Dermis microvascular lymphatic vessel endothelial cell (primary cell): ENCODE data around the gene NUBPL. TPM values are rescaled to one million over a fixed set of nuclear protein-coding genes. Genes with fewer than 3 reads are reported as not detected.
"Not testable (repeated sequence)": the region's sequence is repeated elsewhere in the genome, so short reads cannot be mapped to it uniquely, and the experiment has no call there.

Experiments used
- DNase-seq, 2 donors: peaks; one replicate each; pipeline versions ENCODE4 v3.0.0 to v3.0.0-alpha.2; 2010; ENCODE audit warnings: low read depth in 2 of 2
- total RNA-seq: library from RNA; depleted of rRNA; stranded (reverse); fragments of >200 nt; gene quantifications from 2 replicates; pipeline ENCODE4 v1.2.1, GENCODE V29; 2014

Gene NUBPL
- total RNA-seq, 1 donor from 2014 or later: 4.7 TPM

GRCh38 chr14:31672709-31673108, 111.5 kb downstream of the NUBPL start:
- no peak for DNase-seq

GRCh38 chr14:31677052-31677451, 115.8 kb downstream of the NUBPL start:
- DNase-seq: no peak

- DNase-seq: no peak
Measured at GRCh38 chr14:31677630-31678029, 116.4 kb downstream of the NUBPL start.

- no peak for DNase-seq
Measured at GRCh38 chr14:31678421-31679249, 117.4 kb downstream of the NUBPL start.

- no peak for DNase-seq
Measured at GRCh38 chr14:31682768-31683167, 121.6 kb downstream of the NUBPL start.

GRCh38 chr14:31687726-31688125, 126.5 kb downstream of the NUBPL start:
- no peak for DNase-seq

- no peak for DNase-seq
Measured at GRCh38 chr14:31690056-31690455, 128.9 kb downstream of the NUBPL start.

- no peak for DNase-seq
Measured at GRCh38 chr14:31692376-31692781, 131.2 kb downstream of the NUBPL start.

GRCh38 chr14:31696378-31696777, 135.2 kb downstream of the NUBPL start:
- no peak for DNase-seq

GRCh38 chr14:31699809-31700208, 138.6 kb downstream of the NUBPL start:
- no peak for DNase-seq

- DNase-seq: no peak
Measured at GRCh38 chr14:31700282-31701074, 139.3 kb downstream of the NUBPL start.

GRCh38 chr14:31702130-31702529, 140.9 kb downstream of the NUBPL start:
- DNase-seq: no peak

- DNase-seq: no peak
Measured at GRCh38 chr14:31703056-31703455, 141.9 kb downstream of the NUBPL start.

- no peak for DNase-seq
Measured at GRCh38 chr14:31705731-31706130, 144.5 kb downstream of the NUBPL start.

GRCh38 chr14:31708661-31709060, 147.5 kb downstream of the NUBPL start:
- not testable (repeated sequence) for DNase-seq

- DNase-seq: no peak
Measured at GRCh38 chr14:31712244-31713127, 151.3 kb downstream of the NUBPL start.

GRCh38 chr14:31716208-31716607, 155.0 kb downstream of the NUBPL start:
- DNase-seq: no peak

GRCh38 chr14:31717294-31718085, 156.3 kb downstream of the NUBPL start:
- DNase-seq: no peak

- no peak for DNase-seq
Measured at GRCh38 chr14:31718585-31718984, 157.4 kb downstream of the NUBPL start.

- DNase-seq: no peak
Measured at GRCh38 chr14:31718985-31719384, 157.8 kb downstream of the NUBPL start.

GRCh38 chr14:31726337-31726736, 165.1 kb downstream of the NUBPL start:
- no peak for DNase-seq
